OCI-LY1 (cell line): ENCODE results near the gene SYT7.

ENCODE experiments used
- CTCF ChIP-seq: fragments of 200-600 bp; sonication (generic), shearing (Covaris generic); IDR thresholded peaks from 2 replicates; pipeline ENCODE4 v1.5.1; 2017; ENCODE audit warnings: mild to moderate bottlenecking, antibody characterized with exemption, low read length, moderate library complexity, mixed read lengths
- EZH2 ChIP-seq: fragments of 200-600 bp; sonication (generic), shearing (Covaris generic); IDR thresholded peaks from 2 replicates; pipeline ENCODE4 v1.8.0; 2017; ENCODE audit warnings: borderline replicate concordance, mixed run types, mild to moderate bottlenecking, antibody characterized with exemption, low read length, moderate library complexity, mixed read lengths

GRCh38 chr11:61542024-61542461, 38.8 kb downstream of the SYT7 start:
- TF ChIP-seq CTCF, result no peak
- TF ChIP-seq EZH2, result no peak
